ENCODE measurements around the gene KDM5C. TPM values are rescaled to one million over a fixed set of nuclear protein-coding genes. Genes with fewer than 3 reads are reported as not detected.

Gene KDM5C
- total and polyA plus RNA-seq, 2 of the 8 experiments (the other 6 are each of a cell fraction or from before 2014, with no cell fraction given) = 42.4 to 82.2 TPM

GRCh38 chrX:53194308-53194707, 30.7 kb downstream of the KDM5C start (continued):
- TF ChIP-seq GABPA (IDR thresholded peaks at IDR 0.05; ENCODE audit: borderline replicate concordance, insufficient read depth, low read length) = no peak
- no peak for TF ChIP-seq KDM4A (IDR thresholded peaks at IDR 0.05; ENCODE audit: low read depth, low read length, severe bottlenecking)
- TF ChIP-seq CEBPB (IDR thresholded peaks at IDR 0.05; ENCODE audit: low read depth, low read length) = no peak
- no peak for TF ChIP-seq JUN (IDR thresholded peaks at IDR 0.05; ENCODE audit: low read depth, low read length)

Data from H1 (cell line).